ENCODE data around the gene ERC2.

The ERC2 gene

DNA sequence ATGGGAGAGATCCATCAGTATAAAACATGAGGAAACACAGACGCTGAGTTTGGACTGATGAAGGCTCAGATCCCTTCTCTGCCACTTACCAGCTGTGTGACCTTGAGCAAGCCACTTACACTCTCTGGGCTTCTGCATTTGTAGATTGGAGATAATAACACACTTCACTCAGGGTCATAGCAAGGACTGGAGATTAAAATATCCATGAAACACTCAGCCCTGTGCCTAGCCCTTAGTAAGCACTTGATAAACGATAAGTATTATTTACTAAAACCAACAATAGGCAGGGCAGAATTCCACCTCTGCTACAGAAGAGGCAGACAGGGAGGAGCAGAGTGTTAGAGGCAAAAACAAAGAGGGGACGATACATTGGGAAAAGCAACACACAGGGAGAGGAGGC is 560.7 kb downstream of the ERC2 start:
- no peak for TF ChIP-seq GATA2 (IDR thresholded peaks at IDR 0.05; ENCODE audit: low read depth, low read length)
- no peak for TF ChIP-seq GATA3 (IDR thresholded peaks at IDR 0.05; ENCODE audit: low read depth, low read length)

DNA sequence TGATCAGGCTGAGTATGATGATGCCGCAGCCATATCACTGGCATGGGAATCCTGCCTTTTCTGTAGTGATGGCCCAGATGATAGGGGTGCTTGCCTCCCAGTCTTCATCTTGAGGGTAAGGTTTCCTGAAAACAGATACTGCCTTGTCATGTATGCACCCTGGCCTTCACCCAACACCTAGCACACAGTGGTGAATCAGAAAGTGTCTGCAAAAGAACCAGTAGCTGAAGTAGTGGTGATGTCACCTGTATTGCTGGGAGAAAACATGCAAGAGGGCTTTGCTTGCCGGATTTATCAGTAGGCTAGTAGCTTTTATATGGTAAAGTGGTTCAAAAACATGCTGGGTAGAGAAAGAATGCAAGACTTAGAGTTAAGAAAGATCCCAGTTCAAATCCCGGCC is 561.4 kb downstream of the ERC2 start:
- TF ChIP-seq GATA2 (IDR thresholded peaks at IDR 0.05; ENCODE audit: low read depth, low read length): no peak
- TF ChIP-seq GATA3 (IDR thresholded peaks at IDR 0.05; ENCODE audit: low read depth, low read length): no peak

DNA sequence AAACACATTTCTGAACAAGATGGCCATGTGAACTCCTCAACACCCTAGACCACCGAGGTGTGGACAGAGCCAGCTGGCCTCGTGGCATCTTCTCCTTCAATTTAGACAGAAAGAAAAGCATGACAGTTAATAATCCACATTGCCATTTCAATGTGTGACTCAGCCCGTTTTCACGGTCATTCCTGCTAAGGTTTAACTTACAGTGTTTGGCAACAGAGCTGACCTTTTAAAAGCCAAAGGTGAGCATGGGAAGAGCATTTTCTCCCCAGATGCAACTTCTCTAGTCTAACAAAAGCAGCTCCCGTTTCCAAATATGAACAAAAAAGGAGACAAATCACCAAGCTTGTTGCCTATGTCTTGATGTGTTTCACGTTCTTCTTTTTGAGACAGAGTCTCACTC is 563.6 kb downstream of the ERC2 start:
- no peak for TF ChIP-seq GATA3 (IDR thresholded peaks at IDR 0.05; ENCODE audit: low read depth, low read length)
- TF ChIP-seq GATA2 (IDR thresholded peaks at IDR 0.05; ENCODE audit: low read depth, low read length): no peak

DNA sequence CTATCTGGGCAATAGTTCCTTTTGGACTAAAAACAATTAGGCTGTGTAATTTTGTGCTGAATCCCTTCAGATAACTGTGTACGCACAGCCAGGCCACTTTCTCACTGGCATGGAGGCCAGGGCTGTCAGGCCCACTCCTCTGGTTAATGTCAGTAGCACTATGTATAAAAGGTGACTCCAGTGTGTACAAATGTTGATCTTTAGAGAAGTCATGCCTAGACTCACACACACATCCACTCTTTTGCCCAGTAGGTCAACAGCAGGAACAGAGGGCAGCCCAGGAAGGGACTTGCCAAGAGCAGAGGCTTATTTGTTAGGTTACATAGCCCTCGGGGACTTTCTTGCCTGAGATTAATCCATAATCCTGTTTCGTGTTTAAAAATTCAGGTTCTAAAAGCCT is 564.6 kb downstream of the ERC2 start:
- TF ChIP-seq GATA2 (IDR thresholded peaks at IDR 0.05; ENCODE audit: low read depth, low read length): no peak
- TF ChIP-seq GATA3 (IDR thresholded peaks at IDR 0.05; ENCODE audit: low read depth, low read length): no peak

DNA sequence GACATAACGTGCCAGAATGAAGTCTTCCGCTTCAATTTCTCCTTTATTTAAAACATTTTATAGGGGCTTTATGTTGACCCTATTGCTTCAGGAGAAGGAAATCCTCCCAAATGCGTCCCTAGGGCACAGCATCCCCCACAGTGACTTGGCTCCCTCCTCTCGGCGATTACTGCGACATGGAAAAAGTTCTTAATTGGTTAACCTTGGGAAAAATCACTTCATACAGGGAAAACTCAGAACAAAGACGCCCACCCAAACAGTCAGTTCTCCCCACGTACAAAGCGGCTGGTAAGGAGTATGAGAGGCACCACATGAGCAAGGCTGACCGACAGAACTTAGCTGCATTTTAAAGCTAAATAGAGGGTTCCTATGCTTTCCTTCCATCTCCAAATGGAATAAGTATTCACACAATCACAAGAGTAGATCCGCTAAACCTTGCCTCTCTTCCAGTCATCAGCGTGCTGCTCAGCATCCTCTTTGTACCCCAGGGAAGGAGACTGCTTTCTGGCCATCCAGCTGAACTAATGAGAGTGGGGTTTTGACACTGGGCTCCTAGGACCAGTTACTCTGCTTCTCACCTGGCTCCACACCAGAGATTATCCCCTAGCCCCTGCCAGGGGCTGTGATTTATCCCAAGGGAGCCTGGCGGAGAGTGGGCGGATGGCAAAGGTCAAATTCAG is 565.9 kb downstream of the ERC2 start:
- no peak for TF ChIP-seq GATA3 (IDR thresholded peaks at IDR 0.05; ENCODE audit: low read depth, low read length)
- no peak for TF ChIP-seq GATA2 (IDR thresholded peaks at IDR 0.05; ENCODE audit: low read depth, low read length)

DNA sequence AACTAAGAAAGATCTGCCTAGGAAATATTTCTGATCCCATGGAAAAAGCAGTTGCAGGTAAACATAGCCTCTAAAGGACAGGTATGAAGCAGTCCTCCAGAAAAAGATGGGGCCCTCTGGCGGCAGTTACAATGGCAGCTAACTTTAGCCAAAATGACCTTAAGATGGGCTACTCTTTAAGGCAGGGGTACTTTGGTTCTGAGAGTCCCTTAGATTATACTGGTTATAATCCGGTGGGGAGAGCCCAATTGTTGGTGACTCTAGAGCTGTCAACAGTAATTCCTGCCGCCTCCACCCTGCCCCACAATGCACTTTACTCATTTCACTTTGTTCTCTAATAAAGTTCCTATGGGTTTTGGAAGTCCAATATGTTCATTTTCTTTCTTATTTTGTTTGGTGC is 568.4 kb downstream of the ERC2 start:
- TF ChIP-seq GATA3 (IDR thresholded peaks at IDR 0.05; ENCODE audit: low read depth, low read length) (no peak), GATA2 (IDR thresholded peaks at IDR 0.05; ENCODE audit: low read depth, low read length) (no peak)

DNA sequence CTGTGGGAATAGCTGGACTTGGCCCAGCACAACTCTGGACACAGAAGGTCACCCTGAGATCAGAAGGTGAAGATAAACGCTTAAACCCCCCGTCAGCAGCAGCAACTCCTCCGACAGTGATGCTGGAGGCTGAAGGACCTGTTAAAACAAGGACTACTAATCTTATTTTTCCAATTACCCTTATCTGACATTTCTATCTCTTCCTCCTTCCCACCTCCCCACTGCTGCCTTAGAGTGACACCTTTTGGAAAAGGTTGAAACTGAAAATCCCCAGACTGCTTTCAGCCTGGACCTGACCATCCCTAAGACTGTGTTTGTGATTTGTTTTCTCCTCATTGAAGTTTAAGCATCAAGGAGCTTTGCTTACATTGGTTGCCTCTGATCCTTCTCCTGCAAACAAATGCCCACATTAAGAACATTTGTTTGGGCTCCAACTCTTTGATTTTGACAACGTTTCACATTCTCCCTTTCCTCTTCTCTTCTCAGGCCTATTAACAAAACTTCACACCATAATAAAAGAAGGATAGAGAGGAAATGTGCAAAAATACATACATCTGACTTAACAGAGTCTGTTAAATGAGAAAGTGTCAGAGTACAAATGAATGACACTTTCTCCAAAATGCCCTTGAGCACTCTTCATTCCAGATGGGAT is 570.6 kb downstream of the ERC2 start:
- TF ChIP-seq GATA2 (IDR thresholded peaks at IDR 0.05; ENCODE audit: low read depth, low read length) (peak; percentile 70), GATA3 (IDR thresholded peaks at IDR 0.05; ENCODE audit: low read depth, low read length) (no peak; the same call in 1 of the 2 replicates)

DNA sequence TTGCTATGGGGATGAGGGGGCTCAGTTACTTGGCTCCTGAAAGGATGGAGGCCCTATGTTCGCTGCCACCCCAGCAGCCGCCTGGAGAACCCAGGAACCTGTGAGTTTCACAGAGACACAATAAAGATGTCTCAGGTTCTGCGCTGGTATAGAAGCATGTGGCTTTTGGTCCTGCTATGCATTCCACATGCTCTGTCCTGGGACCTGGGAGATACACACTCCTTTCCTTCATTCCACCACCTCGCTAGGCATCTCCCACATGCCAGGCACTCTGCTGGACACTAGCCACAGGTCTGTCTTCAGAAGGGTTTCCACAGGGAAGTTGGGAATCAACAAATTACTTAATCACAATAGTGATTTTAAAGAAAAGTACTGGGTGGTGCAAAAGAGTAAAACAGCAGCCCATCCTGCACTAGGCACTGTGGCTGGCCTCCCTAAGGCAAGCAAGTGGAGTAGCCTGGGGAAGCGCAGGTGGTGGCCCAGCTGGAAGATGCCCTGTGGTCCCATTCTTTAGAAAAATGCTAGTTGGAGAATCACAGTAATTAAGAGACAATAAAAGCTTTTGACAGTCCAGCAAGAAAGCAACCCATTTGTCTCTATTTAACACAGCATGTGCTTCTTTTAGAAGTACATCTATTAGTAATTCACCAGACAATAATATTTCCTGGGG is 572.2 kb downstream of the ERC2 start:
- TF ChIP-seq GATA3 (IDR thresholded peaks at IDR 0.05; ENCODE audit: low read depth, low read length) (no peak), GATA2 (IDR thresholded peaks at IDR 0.05; ENCODE audit: low read depth, low read length) (no peak)

DNA sequence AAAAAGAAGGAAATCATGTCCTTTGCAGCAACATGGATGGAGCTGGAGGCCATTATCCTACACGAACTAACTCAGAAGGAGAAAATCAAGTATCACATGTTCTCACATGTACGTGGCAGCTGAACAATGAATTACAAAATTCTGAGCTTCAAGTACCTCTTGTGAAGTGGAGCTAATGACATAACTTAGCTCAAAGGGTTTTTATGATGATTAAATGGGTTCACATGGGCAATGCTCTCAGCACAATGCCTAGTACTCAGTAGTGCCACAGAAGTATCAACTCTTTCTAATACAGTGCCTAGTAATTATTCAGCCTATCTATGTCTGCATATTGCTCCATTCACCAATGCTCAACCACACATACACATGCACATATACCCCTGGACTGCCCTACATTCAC is 573.7 kb downstream of the ERC2 start:
- TF ChIP-seq GATA3 (IDR thresholded peaks at IDR 0.05; ENCODE audit: low read depth, low read length): no peak
- no peak for TF ChIP-seq GATA2 (IDR thresholded peaks at IDR 0.05; ENCODE audit: low read depth, low read length)

DNA sequence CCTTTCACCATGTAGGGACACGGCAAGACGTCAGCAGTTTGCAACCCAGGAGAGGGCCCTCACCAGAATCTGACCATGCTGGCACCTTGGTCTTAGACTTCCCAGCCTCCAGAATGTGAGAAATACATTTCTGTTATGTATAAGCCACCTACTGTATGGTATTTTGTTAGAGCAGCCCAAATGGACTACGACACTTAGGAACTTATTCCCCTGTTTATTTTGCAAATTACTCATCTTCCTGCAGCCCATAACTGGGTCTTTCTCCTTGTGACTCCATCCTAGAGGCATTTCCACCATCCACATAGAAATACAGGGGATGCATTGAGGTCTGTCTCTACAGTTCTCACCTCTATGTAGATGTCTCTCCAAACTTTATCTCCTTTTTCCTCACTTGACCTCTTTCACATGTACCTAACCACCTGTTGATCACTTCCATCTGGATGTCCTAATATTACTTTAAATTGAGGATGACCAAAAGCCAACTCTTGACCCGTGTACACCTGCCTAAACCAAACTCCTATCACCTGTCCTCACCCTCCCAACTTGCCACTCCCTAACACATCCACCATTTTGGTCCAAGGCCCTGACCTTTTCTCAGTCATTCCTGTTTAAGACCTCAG is 575.1 kb downstream of the ERC2 start:
- TF ChIP-seq GATA2 (IDR thresholded peaks at IDR 0.05; ENCODE audit: low read depth, low read length) (no peak), GATA3 (IDR thresholded peaks at IDR 0.05; ENCODE audit: low read depth, low read length) (no peak)

DNA sequence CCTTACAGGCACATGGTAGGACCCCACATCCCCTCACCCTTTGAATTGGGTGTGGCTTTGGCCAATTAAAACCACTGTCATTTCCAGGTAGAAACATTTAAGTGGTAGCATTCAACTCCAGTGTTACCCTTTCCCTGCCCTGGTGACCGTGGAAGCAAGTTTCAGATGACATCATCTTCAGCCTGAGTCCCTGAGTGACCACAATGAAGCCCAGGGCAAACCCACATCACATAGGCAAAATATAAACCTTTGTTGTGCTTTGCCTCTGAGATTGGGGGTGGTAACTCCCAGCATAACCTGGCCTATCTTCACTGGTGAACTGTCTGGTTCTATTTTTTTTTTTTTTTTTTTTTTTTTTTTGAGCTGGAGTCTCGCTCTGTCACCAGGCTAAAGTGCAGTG is 577.2 kb downstream of the ERC2 start:
- TF ChIP-seq GATA2 (IDR thresholded peaks at IDR 0.05; ENCODE audit: low read depth, low read length): no peak

DNA sequence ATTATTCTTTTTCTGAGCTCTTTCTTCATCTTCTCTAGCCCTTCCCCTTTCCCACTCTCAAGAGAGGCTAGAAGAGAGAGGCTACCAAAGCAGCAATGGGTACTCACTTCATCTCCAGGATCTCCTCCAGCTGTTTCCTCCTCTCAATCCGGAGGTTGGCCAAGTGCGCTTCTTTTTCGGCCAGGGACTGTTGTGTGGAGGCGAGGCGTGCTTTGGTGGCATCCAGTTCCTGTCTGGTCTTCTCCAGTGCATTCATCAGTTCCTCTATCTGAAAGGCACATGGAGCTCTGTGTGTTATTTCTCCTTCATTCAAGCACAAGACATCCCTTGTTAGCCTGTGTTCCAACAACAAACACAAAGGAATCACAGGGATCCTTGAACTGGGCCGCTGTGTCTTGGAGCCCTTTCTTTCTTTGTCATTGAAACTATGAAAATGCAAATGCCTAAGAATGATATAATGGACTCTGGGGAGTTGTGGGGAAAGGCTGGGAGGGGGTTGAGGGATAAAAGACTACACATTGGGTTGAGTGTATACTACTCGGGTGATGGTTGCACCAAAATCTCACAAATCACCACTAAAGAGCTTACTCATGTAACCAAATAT is 579.9 kb downstream of the ERC2 start:
- TF ChIP-seq GATA3 (IDR thresholded peaks at IDR 0.05; ENCODE audit: low read depth, low read length): no peak
- no peak for TF ChIP-seq GATA2 (IDR thresholded peaks at IDR 0.05; ENCODE audit: low read depth, low read length)

DNA sequence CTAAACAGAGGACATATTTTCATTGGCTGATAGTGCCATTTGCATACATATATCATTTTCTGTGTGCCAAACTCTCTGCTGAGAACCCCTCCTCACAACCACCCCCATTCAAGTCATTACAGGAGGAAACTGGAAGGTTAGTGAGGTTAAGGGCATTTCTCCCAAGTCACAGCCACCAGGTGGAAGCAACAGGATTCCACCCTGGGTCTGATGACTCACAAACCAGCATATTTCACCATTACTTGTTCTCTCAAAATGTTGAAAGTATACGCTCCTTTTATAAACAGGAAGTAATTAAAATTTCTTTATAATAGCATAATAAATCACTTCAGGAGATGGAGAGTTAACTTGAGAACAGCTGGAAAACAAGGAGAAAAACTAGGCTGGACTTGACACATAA is 582.5 kb downstream of the ERC2 start:
- no peak for TF ChIP-seq GATA3 (IDR thresholded peaks at IDR 0.05; ENCODE audit: low read depth, low read length)
- TF ChIP-seq GATA2 (IDR thresholded peaks at IDR 0.05; ENCODE audit: low read depth, low read length): no peak

Measured in SH-SY5Y (cell line).